SH-SY5Y (cell line): Measurements from ENCODE around the gene CCDC73.

Experiments
- GATA2 ChIP-seq: IDR thresholded peaks from 2 replicates; pipeline ENCODE4 v1.6.1; 2011; ENCODE audit warnings: mild to moderate bottlenecking, low read depth, low read length
- GATA3 ChIP-seq: IDR thresholded peaks from 2 replicates; pipeline ENCODE4 v1.6.1; 2011; ENCODE audit warnings: low read depth, mild to moderate bottlenecking, low read length, moderate library complexity

DNA sequence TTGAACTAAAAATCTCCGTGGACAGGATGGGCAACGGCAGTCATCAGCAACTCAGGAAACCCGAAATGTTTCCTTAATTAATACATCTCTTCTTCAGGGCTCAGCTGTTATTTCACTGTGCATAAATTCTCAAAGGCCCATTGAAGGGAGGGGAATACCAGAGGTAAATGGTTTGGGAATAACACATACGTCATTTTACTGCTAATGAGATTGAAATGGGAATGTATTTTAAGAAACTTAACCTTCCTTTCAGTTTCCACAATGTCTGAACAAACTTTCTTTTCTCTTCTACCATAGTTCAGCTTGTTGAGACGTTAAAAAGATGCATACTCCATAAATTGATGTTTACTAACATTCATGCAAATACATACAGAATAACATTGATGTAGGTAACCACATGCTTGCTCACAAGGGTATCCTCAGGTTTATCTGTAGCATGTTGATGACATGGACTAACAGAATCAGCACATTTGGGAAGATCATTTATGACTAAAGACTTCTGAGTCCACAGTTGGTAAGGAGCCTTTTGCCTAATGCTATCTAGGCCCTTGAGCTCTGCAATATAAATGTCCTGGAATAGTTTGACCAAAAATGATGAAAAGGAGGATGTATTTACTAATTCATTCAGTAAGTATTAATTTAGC is 27.6 kb upstream of the CCDC73 start:
- TF ChIP-seq GATA3 (no peak), GATA2 (no peak)
